GM12874 (cell line): ENCODE measurements around the gene AVPR2.

ENCODE experiments used
- TF ChIP-seq, protein P1 (sequence below): IDR thresholded peaks from 2 replicates; pipeline ENCODE4 v1.5.1; 2011; ENCODE audit warnings: low read depth, mild to moderate bottlenecking, control low read depth, low read length, moderate library complexity; ENCODE audit not compliant: insufficient read depth

AVPR2 gene

DNA sequence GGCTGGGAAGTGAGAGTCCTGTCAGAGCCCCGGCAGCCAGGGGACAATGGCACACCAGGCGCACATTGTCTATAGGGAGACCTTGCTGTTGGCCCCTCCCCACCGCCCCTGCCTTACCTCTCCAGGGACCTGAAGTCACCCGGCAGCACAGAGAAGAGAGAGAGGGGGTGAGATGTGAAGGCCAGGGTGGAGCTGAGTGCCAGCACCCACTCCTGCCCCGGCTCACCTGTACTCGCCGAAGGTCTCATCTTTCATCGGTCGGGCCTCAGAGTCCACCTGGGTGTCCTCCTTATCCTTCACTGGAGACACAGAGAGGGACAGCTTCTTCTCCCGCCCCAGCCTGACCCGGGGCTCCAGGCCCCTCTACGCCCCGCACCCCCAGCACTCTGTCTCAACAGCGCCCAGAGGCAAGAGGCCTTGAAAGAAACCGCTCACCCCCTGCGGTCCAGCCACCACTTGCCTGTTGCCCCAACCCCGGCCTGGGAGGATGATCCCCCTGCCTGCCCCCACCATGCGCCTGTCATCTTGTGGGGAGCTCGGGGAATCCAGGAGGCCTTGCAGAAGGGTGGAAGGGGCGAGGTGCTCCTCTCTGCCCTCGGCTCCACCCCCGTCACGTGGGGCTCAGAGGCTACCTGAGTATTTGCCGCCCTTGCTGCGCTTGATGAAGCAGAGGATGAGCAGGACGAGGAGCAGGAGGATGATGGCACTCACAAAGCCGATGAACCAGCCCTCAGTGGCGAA, 41.1 kb upstream of the AVPR2 start:
- TF ChIP-seq, protein P1, sequence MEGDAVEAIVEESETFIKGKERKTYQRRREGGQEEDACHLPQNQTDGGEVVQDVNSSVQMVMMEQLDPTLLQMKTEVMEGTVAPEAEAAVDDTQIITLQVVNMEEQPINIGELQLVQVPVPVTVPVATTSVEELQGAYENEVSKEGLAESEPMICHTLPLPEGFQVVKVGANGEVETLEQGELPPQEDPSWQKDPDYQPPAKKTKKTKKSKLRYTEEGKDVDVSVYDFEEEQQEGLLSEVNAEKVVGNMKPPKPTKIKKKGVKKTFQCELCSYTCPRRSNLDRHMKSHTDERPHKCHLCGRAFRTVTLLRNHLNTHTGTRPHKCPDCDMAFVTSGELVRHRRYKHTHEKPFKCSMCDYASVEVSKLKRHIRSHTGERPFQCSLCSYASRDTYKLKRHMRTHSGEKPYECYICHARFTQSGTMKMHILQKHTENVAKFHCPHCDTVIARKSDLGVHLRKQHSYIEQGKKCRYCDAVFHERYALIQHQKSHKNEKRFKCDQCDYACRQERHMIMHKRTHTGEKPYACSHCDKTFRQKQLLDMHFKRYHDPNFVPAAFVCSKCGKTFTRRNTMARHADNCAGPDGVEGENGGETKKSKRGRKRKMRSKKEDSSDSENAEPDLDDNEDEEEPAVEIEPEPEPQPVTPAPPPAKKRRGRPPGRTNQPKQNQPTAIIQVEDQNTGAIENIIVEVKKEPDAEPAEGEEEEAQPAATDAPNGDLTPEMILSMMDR, result no peak

- TF ChIP-seq, protein P1, result no peak
Observed at GRCh38 chrX:153864101-153864500, 40.4 kb upstream of the AVPR2 start.

DNA sequence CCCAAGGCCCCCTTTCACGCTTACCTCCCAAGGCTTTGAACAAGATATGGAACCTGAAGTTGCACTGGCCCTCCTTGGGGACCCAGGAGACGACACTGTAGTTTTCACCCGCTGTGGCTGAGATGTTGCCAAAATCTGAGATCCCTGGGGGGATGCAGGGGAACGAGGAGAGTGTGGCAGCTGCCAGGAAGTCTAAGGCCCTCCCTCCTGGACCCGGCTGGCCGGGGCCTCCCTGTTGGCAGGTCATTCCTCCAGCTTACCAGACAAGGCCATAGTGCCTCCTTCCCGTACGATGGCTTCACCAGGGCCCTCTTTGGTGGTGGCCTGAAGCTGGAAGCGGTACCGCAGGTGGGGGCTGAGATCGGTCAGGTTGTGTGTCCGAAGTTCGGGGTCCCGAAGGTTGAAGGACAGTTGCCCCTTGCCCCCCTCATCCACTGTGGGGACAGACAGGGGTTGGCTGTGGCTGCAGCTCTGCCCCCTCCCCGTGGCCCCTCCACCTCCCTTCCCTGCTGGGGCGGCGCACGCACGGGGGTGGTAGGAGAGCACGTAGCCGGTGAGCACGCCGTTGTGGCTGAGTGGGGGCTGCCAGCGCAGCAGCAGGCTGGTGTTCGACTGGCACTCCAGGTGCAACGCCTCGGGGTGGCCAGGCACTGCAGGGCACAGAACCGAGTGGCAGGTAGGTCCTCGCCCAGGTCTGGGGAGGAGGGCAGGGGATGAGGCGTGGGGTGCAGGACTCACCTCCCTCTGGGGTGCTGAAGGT, 39.7 kb upstream of the AVPR2 start:
- TF ChIP-seq, protein P1, result no peak

GRCh38 chrX:153865321-153865580, 39.2 kb upstream of the AVPR2 start:
- TF ChIP-seq, protein P1, result no peak

DNA sequence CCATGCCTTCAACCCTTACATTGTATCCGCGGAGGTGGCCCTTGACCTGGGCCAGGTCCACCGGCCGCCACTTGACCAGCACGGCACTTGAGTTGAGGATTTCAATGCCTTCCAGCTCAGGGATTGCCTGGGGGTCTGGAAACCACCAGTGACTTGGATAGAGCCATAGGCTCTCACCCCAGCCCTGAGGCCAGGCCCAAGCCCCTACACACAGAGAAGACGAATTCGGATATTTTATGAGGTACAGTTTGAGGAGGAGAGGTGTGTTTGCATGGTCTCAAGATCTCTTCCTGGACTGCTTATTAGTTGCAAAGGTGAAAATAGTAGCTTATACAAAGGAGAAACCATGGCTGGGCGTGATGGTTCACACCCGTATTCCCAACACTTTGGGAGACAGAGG, 38.8 kb upstream of the AVPR2 start:
- TF ChIP-seq, protein P1, result no peak

DNA sequence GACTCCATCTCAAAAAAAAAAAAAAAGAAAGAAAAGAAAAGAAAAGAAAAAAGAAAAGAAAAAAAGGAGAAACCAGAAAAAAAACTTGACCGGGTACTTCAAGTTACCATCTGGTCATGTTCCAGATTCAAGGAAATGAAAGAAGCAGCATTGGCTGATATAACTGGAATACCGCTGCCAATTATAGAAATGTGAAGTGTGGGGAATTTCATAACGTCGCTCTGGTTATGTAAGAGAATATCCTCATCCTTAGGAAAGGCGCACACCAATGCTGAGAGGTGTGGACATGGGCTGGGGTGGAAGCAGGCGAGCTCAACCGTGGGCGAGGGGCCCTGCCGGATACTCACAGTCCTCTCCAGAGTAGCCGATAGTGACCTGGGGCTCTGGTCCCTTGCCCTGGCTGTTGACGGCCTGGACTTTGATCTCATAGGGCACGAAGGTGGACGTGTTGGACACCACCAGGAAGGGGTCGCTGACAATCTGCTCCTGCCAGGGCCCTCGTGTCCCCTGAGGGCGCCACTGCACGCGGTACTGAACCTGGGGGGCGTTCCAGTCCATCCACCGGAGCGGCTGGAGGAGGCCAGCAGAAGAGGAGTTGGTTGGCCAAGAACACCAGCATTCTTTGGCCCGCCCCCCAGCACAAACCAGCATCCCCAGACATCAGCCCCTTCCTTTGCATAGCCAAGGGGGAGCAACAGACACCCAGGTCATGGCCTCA, 38.0 kb upstream of the AVPR2 start:
- TF ChIP-seq, protein P1, result no peak

GRCh38 chrX:153867139-153867538, 37.3 kb upstream of the AVPR2 start:
- TF ChIP-seq, protein P1, result no peak
